SK-N-MC (cell line): ENCODE measurements around the gene ZBTB26.
"Not testable (repeated sequence)": the region's sequence is repeated elsewhere in the genome, so short reads cannot be mapped to it uniquely, and the experiment has no call there.

Source experiments
- DNase-seq: peaks from one replicate; pipeline ENCODE4 v3.0.0-alpha.2; 2011; ENCODE audit warnings: low read depth, low spot score
- H3K27ac ChIP-seq: fragments of 200-600 bp; sonication (generic); 2 replicates; pipeline ENCODE4 v1.5.1; 2016; ENCODE audit warnings: mixed run types
- H3K36me3 ChIP-seq: fragments of 200-600 bp; sonication (generic); 2 replicates; pipeline ENCODE4 v1.6.1; 2017; ENCODE audit warnings: antibody characterized with exemption, low read length, mixed read lengths; ENCODE audit not compliant: insufficient read depth
- H3K4me3 ChIP-seq: fragments of 200-600 bp; sonication (generic); 2 replicates; pipeline ENCODE4 v1.5.1; 2016
- H3K9ac ChIP-seq: fragments of 200-600 bp; sonication (generic); 2 replicates; pipeline ENCODE4 v1.8.0; 2017; ENCODE audit warnings: mixed run types, mixed read lengths; ENCODE audit not compliant: insufficient read length
- H3K9me3 ChIP-seq: fragments of 200-600 bp; sonication (generic); 2 replicates; pipeline ENCODE4 v1.6.1; 2017; ENCODE audit warnings: low read depth, mild to moderate bottlenecking, antibody characterized with exemption, low read length, moderate library complexity, mixed read lengths
- EZH2 ChIP-seq: fragments of 200-600 bp; sonication (generic); IDR thresholded peaks from one replicate; pipeline ENCODE4 v1.6.1; 2017; ENCODE audit warnings: antibody characterized with exemption
- FOXP2 ChIP-seq: optimal IDR thresholded peaks from 2 replicates; pipeline ENCODE3; 2011; ENCODE audit warnings: mild to moderate bottlenecking, moderate library complexity; ENCODE audit not compliant: insufficient read depth; ENCODE audit errors: extremely low read length, control extremely low read depth
- POLR2AphosphoS5 ChIP-seq: IDR thresholded peaks from 2 replicates; pipeline ENCODE4 v1.6.1; 2012; ENCODE audit warnings: mild to moderate bottlenecking, low read depth, low read length, borderline replicate concordance

Gene ZBTB26

DNA sequence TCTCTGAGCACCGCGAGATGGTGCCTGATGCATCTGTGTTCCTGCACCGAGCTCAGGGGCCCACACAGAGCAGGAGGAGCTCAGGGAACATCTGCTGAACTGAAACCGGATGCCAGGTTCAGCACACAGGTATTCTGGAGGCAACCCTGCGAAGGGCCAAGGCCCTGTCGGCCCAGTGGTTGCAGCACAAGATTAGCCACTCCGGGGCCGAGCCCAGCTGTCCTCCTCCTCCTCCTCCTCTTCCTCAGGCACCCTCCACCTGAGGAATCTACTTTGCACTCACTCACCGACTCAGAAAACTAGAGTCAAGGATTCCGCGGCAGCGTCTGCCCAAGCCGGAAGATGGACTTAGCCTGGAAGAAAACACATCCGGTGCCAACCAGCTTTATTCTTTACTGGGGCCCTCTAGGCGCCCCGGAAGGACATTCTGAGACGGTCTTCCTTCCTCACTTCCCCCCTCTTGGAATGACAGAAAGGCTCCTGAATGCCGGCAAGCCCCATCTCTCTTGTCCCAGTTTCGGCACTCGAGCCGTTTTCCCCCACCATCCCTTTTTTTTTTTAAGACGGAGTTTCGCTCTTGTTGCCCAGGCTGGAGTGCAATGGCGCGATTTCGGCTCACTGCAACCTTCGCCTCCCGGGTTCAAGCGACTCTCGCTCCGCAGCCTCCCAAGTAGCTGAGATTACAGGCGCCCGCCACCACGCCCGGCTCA, 18.2 kb downstream of the ZBTB26 start, which contains the start of gene ZBTB6:
ZBTB6 (minus strand) TSS at position 360 of the 710 bp plus-strand sequence. CDS start 1,251 bp downstream, outside the sequence.
- no peaks in the 10 kb centered on the region for H3K9me3 ChIP-seq
- peaks cover 19% of the 10 kb centered on the region for H3K36me3 ChIP-seq
- peak within 1 kb of the TSS; percentile 99 for H3K4me3 ChIP-seq
- DNase-seq, result peak; percentile 51
- TF ChIP-seq POLR2AphosphoS5 (peak; percentile 77), FOXP2 (no peak)
- H3K27ac ChIP-seq, result peak within 1 kb of the TSS; percentile 75
- peak within 1 kb of the TSS; percentile 96 for H3K9ac ChIP-seq

DNA sequence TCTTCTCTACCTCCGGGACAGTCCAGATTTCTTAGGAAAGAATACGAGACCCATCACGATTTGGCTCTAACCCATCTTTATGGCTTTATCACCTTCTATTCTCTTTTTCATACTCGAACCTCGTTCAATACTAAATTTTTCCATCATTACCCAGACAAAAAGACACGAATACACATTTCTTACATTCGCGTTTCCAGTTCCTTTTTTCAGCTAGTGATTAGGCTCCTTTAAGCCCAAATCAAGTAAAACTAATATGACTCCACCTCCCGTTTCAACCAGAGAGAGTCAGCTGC, 18.7 kb downstream of the ZBTB26 start:
- Histone ChIP-seq H3K27ac (peak overlapping the region; percentile 75), H3K9ac (peak overlapping the region; percentile 96), H3K36me3 (peaks cover 19% of the 10 kb centered on the region), H3K4me3 (peak overlapping the region; percentile 99), H3K9me3 (no peaks in the 10 kb centered on the region)
- no peak for DNase-seq
- no peak for TF ChIP-seq POLR2AphosphoS5
- TF ChIP-seq EZH2, result no peak

DNA sequence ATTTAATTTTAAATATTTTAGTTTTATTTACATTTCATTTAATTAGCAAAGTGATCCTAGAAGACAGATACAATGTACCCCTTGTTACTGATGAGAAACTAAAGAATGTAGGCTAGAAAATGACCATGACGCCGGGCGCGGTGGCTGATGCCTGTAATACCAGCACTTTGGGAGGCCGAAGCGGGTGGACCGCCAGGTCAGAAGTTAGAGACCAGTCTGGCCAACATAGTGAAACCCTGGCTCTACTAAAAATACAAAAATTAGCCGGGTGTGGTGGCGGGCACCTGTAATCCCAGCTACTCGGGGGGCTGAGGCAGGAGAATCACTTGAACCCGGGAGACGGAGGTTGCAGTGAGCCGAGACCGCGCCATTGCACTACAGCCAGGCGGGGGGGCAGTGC, 25.2 kb downstream of the ZBTB26 start:
- H3K9ac ChIP-seq, H3K4me3 ChIP-seq, H3K27ac ChIP-seq, DNase-seq, H3K9me3 ChIP-seq: not testable (repeated sequence)
- peaks cover 19% of the 10 kb centered on the region for H3K36me3 ChIP-seq

DNA sequence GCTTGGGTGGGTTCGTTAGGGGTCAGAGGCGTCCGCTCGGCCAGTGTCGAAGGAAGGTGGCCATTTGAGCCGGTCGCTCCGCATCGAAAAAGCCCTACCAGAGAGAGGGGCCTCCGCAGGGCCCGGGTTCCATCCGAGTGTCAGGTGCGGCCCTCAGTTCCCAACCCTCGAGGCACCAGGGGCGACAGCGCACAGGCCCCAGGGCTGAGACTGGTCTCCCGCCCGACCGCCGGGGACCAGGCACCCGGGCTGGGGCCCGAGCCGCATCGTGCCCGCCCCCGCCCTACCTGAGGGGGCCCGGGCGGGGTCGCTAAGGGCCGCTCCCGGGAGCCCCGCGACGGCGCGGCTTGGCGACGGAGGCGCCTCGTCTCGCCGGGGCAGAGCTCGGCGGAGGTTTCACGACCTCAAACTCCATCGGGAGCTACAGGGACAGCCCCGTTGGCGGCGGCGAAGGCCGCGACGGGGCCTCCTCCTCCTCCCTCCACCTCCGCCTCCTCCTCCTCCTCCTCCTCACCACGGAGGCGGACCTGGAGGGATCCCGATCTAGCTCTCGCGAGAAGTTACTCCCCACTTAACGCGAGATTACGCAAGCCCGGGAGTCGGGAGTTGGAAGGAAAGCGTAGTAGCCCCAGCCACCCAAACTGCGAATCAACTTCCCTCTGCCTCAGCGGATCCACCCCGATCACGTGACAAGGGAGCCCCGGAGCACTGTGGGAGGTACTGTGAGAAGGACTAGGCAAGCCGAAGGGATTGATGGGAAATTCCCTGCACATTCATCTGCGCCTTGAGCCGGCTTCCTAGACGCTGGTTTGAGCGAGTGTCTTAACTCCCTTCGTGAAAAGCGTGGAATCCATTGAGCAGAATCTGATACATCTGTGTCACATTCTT, 26.2 kb downstream of the ZBTB26 start, which contains the start of gene RC3H2:
RC3H2 (minus strand) TSS at position 537 of the 888 bp plus-strand sequence. CDS start 7,850 bp downstream, outside the sequence.
- Histone ChIP-seq H3K4me3 (peak within 1 kb of the TSS; percentile 78), H3K9ac (peak within 1 kb of the TSS; percentile 85), H3K36me3 (peaks cover 9% of the 10 kb centered on the region), H3K27ac (peak within 1 kb of the TSS; percentile 81), H3K9me3 (no peaks in the 10 kb centered on the region)
- DNase-seq, result peak; percentile 99
- TF ChIP-seq EZH2 (no peak), POLR2AphosphoS5 (peak; percentile 90), FOXP2 (peak; percentile 63)

DNA sequence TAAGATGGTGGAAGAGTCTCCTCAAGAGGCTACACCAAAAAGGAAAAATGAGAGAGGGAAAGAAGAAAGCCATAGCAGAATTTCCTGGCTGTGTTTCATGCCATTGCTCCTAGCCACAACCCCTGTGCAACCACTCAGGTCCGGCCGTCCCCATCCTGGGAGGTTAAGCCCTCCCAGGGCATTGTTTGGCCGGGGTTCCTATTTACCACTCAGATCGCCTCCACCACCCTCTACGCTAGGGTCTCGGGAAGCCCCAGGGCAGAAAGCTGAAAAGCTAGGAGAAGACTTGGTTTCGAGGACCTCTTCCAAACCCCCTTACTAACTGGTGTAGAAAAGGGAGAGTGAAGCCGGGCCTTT, 26.9 kb downstream of the ZBTB26 start:
- H3K36me3 ChIP-seq, result peaks cover 6% of the 10 kb centered on the region
- no peaks in the 10 kb centered on the region for H3K9me3 ChIP-seq
- no peak for DNase-seq
- TF ChIP-seq EZH2, result no peak
- no peak for TF ChIP-seq FOXP2
- no peak for TF ChIP-seq POLR2AphosphoS5
- peak overlapping the region; percentile 85 for H3K9ac ChIP-seq
- peak overlapping the region; percentile 81 for H3K27ac ChIP-seq
- peak overlapping the region; percentile 78 for H3K4me3 ChIP-seq

DNA sequence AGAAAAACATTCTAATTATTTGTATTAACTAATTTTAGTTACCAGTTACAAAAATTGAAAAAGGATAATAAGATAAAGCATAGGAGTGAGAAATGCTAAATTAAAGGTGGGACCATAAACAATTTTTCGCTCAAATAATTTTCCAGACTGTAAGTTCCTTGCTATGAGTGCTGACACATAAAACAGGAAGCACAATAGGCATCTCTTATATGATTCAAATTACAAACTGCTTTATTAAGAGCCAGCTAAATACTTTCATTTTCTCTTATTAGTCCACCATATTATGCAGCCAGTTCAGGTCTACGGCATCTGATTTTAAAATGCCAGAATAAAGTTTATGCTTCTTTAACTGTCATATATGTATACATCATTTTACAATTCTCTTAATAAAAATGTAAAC, 30.5 kb downstream of the ZBTB26 start:
- H3K9ac ChIP-seq, result peak overlapping the region; percentile 24
- no peaks in the 10 kb centered on the region for H3K9me3 ChIP-seq
- H3K27ac ChIP-seq, result peak overlapping the region; percentile 38; the same call in 1 of the 2 replicates
- H3K36me3 ChIP-seq, result peaks cover 31% of the 10 kb centered on the region
- TF ChIP-seq EZH2 (no peak), FOXP2 (no peak), POLR2AphosphoS5 (no peak)
- no peak for DNase-seq
- peak overlapping the region; percentile 46 for H3K4me3 ChIP-seq

DNA sequence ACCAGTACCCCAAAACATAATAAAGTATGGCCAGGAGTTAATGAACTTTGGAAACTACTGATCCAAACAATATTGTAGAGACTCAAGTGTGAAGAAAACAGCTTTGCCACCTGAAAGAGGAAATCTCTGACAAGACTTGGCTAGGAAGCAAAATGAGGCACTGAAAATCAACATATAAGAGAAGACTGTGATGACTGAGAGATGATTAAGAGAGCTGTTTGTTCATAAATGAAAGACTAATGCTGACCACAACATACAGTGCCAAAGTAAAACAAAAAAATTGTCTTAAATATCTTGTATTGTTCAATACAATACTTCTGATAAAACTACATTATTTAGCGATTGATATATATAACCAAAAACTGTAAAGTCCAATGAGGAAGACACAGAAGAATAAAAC, 33.3 kb downstream of the ZBTB26 start:
- Histone ChIP-seq H3K4me3 (no peak overlapping the region), H3K9ac (no peak overlapping the region), H3K9me3 (no peaks in the 10 kb centered on the region), H3K36me3 (peaks cover 57% of the 10 kb centered on the region), H3K27ac (peak overlapping the region; percentile 33)
- DNase-seq, result no peak
- TF ChIP-seq POLR2AphosphoS5 (no peak), EZH2 (no peak), FOXP2 (no peak)

DNA sequence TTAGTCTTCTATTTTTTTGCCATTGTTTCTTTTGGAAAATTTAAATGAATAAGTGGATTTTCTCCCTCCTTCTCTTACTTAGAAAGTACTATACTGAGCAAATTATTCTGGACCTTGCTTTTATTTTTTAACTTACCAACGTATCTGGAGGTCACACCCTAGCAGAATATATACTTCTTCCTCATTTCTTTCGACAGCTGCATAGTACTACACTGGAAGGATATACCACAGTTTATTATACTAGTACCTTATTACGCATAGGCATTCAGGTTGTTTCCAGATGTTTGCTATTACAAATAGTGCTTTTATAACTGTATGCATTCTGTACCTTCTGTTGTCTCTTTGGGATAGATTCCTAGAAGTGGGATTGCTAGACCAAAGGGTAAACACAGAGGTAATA, 42.8 kb downstream of the ZBTB26 start:
- H3K36me3 ChIP-seq, result peaks cover 80% of the 10 kb centered on the region
- no peaks in the 10 kb centered on the region for H3K9me3 ChIP-seq
- no peak overlapping the region for H3K27ac ChIP-seq
- H3K9ac ChIP-seq, result no peak overlapping the region
- no peak overlapping the region for H3K4me3 ChIP-seq
- no peak for DNase-seq
- no peak for TF ChIP-seq EZH2
- TF ChIP-seq POLR2AphosphoS5, result no peak
- no peak for TF ChIP-seq FOXP2

DNA sequence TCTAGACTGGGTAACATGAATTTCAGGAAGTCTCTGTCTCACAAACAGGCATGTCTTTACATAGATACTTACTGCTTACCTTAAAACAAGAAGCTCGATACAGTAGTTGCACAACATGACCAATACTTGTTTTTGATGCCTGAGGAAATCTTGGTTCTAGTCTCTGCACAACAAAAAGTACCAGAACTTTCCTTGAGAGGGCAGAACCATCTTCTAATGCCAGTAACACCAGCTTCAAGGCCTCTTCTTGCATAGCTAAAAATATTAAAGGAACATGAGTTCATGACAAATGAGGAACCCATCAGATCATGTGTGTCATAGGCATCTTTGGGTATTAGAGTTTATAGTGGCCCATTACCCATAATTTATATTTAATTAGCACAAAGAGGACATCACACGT, 48.2 kb downstream of the ZBTB26 start:
- no peak overlapping the region for H3K27ac ChIP-seq
- no peak overlapping the region for H3K9ac ChIP-seq
- DNase-seq, result no peak
- TF ChIP-seq FOXP2 (no peak), POLR2AphosphoS5 (no peak), EZH2 (no peak)
- no peaks in the 10 kb centered on the region for H3K9me3 ChIP-seq
- H3K4me3 ChIP-seq, result no peak overlapping the region
- H3K36me3 ChIP-seq, result peaks cover 82% of the 10 kb centered on the region
